Colonic mucosa (tissue), 4 donors: ENCODE measurements around the gene ARFIP2. TPM values are rescaled to one million over a fixed set of nuclear protein-coding genes. Genes with fewer than 3 reads are reported as not detected.

Experiments
- DNase-seq: peaks from one replicate; pipeline ENCODE4 v3.0.0-alpha.2; 2020
- H3K27ac ChIP-seq: fragments of 200-600 bp; one replicate; pipeline ENCODE4 v1.8.0; 2021
- H3K27me3 ChIP-seq: fragments of 200-600 bp; one replicate; pipeline ENCODE4 v1.8.0; 2021
- H3K36me3 ChIP-seq: fragments of 200-600 bp; one replicate; pipeline ENCODE4 v1.8.0; 2021
- H3K4me1 ChIP-seq: fragments of 200-600 bp; one replicate; pipeline ENCODE4 v1.8.0; 2021; ENCODE audit warnings: mild to moderate bottlenecking
- H3K4me3 ChIP-seq: fragments of 200-600 bp; one replicate; pipeline ENCODE4 v1.8.0; 2021
- H3K9ac ChIP-seq, 2 donors: one replicate each; pipeline ENCODE4 v1.7.0; 2013; ENCODE audit warnings: control low read depth in 2 of 2, low read depth in 2 of 2, low read length in 2 of 2
- H3K9me3 ChIP-seq: fragments of 200-600 bp; one replicate; pipeline ENCODE4 v1.8.0; 2021
- CTCF ChIP-seq: fragments of 200-600 bp; IDR thresholded peaks from one replicate; pipeline ENCODE4 v1.8.0; 2022; ENCODE audit warnings: antibody characterized with exemption, mild to moderate bottlenecking
- intact Hi-C: fragments of 100-400 bp; cut with DNase I; formaldehyde crosslinking; loops from one replicate; pipeline ENCODE4 v1.14.1; 2022
- total RNA-seq, 2 donors: library from RNA; stranded (reverse); fragmentation: NEBNext Ultra II Directional in 1 of 2; extraction: Animal tissue kit (Norgen Biotek cat#: 25700) in 1 of 2; gene quantifications; one replicate each; pipeline ENCODE4 v1.2.1, GENCODE V29; 2021
- donor health status: healthy.
- donor health status: DM: no; HTN: no; CAD: no.
- donor health status: DM: no; HTN: no; CAD: no.

ARFIP2 gene
- total RNA-seq, 2 donors from 2014 or later = 76.9 to 87.3 TPM

GRCh38 chr11:6459099-6459450 lies 22.1 kb downstream of the ARFIP2 start:
- intact Hi-C loops = no loop called here
- DNase-seq = no peak
- Histone ChIP-seq H3K9me3 (no peaks in the 10 kb centered on the region), H3K9ac (no peak overlapping the region), H3K36me3 (no peaks in the 10 kb centered on the region), H3K4me1 (no peaks in the 10 kb centered on the region), H3K4me3 (no peak overlapping the region), H3K27me3 (no peaks in the 10 kb centered on the region), H3K27ac (no peak overlapping the region)
- TF ChIP-seq CTCF = no peak

DNA sequence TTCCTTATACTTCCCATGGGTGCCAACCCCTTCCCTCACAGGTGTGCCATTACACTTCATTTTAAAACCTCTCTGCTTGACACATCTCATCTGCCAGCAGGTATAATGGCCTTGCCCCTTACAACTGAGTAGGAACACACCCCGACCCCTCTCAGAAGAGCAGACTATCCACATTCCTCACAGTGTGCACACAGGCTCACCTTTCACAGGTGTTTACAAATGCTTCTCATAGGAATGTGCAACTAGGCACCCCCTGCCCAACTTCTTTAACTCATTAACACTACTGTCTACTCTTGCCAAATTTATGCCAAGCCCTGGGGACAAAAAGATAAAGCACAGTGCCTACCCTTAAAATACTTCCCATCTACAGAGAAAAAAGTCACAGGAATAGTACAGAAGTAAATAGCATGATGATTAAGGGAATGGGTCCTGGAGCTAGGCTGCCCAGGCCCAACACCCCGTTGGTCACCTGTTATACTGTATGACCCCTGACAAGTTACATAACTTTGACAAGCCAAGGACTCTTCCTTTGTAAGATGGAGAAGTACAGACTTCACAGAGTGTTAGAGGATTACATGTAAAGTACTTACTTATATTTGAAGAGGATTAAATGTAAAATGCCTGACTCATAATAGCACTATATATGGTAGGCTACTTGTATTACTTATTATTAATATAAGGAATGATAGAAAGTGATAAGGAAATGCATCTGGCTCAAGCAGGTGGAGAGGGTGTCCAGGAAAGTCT lies 22.6 kb downstream of the ARFIP2 start:
- Histone ChIP-seq H3K27ac (no peak overlapping the region), H3K27me3 (no peaks in the 10 kb centered on the region), H3K9me3 (no peaks in the 10 kb centered on the region), H3K36me3 (no peaks in the 10 kb centered on the region), H3K4me3 (no peak overlapping the region), H3K4me1 (no peaks in the 10 kb centered on the region), H3K9ac (no peak overlapping the region)
- no peak for TF ChIP-seq CTCF
- intact Hi-C loops = no loop called here
- DNase-seq = no peak

DNA sequence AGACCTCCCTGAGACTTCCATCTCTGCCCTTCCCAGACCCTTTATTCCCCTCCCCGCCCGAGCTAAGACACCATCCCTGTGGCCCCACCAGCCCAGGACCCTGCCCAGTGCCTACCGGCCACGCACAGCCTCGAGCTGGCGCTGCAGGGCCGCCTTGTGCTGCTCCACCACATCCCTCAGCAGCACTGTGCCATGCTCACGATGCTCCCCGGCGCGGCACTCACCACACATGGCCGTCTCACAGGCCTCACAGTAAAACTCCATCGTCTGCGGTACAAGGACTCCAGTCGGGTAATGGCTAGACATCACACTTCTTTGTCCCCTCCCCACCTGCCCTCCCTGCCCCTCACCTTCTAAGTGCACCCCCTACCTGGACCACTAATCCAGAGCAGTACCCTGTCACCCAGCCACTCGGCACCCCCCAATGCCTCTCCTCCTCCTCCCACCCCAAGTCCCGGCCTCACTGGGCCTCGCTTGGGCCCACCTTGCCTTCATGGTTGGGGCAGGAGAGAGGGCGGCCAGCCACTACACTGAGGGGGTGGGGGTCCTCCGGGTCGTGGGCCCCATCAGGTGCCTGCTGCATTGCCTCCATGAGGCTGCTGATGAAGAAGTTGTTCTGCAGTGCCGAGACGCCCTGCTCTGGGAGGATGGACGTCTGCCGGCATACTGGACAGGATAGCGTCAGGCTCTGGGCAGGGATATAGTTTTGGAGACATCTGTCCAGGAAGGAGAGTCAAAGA lies 23.4 kb downstream of the ARFIP2 start:
- Histone ChIP-seq H3K4me3 (no peak overlapping the region), H3K9ac (no peak overlapping the region), H3K36me3 (no peaks in the 10 kb centered on the region), H3K9me3 (no peaks in the 10 kb centered on the region), H3K4me1 (no peaks in the 10 kb centered on the region), H3K27me3 (no peaks in the 10 kb centered on the region), H3K27ac (no peak overlapping the region)
- intact Hi-C loops = no loop called here
- no peak for TF ChIP-seq CTCF
- DNase-seq = no peak

DNA sequence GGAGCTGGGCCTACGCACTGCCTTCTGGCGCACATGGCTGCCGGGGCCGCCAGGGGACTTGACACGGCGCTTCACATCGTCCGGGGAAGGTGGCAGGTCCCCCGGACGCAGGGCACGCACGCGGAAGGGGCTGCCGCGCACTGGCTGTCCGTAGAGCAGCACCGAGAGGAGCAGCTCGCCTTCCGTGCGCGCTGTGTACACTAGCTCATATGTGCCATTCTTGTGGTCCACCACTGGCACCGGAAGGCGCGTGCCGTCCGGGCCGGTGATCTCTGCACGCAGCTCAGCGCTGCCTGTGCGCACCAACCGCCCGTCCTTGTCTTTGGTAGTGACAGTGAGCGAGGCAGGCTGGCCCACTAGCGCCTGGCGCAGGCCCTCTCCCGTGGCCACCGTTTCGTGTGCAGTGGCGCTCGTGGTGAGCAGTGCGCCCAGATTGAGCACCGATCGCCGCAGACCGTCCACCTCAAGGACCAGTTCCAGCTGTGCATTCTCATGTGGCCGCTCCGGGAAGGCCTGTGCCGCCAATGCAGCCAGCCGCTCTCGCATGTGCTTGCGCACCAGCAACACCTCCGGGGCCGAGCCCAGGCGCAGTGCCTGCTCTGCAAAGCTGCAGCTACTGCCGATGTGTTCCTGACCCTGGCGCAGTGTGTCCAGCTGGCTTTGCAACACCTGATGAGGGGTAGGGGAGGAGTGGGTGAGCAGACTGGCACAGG lies 24.6 kb downstream of the ARFIP2 start:
- Histone ChIP-seq H3K9me3 (no peaks in the 10 kb centered on the region), H3K27ac (no peak overlapping the region), H3K9ac (no peak overlapping the region), H3K4me1 (no peaks in the 10 kb centered on the region), H3K36me3 (no peaks in the 10 kb centered on the region), H3K27me3 (no peaks in the 10 kb centered on the region), H3K4me3 (no peak overlapping the region)
- no peak for TF ChIP-seq CTCF
- no peak for DNase-seq
- intact Hi-C loops = no loop called here

- Histone ChIP-seq H3K9me3 (no peaks in the 10 kb centered on the region), H3K9ac (no peak overlapping the region), H3K4me3 (no peak overlapping the region), H3K27ac (no peak overlapping the region), H3K4me1 (no peaks in the 10 kb centered on the region), H3K27me3 (no peaks in the 10 kb centered on the region), H3K36me3 (no peaks in the 10 kb centered on the region)
- intact Hi-C loops = no loop called here
- DNase-seq = no peak
- TF ChIP-seq CTCF = no peak
Measured at GRCh38 chr11:6455070-6455469, 26.1 kb downstream of the ARFIP2 start.
